HL-60/S4 (cell line): ENCODE measurements around the gene PWWP2B.
"Not testable (repeated sequence)": the region's sequence is repeated elsewhere in the genome, so short reads cannot be mapped to it uniquely, and the experiment has no call there.

Experiments used
- in situ Hi-C: fragments of 300-500 bp; cut with MboI; formaldehyde crosslinking; loops from 2 replicates; pipeline ENCODE4 v1.14.3; 2022; ENCODE audit warnings: low sequenced_read_pairs

PWWP2B gene

GRCh38 chr10:132397036-132397541 is at the start of gene PWWP2B:
PWWP2B (plus strand) TSS chr10:132397200; CDS start chr10:132397227, 27 bp downstream.
- in situ Hi-C loops = no loop called here

DNA sequence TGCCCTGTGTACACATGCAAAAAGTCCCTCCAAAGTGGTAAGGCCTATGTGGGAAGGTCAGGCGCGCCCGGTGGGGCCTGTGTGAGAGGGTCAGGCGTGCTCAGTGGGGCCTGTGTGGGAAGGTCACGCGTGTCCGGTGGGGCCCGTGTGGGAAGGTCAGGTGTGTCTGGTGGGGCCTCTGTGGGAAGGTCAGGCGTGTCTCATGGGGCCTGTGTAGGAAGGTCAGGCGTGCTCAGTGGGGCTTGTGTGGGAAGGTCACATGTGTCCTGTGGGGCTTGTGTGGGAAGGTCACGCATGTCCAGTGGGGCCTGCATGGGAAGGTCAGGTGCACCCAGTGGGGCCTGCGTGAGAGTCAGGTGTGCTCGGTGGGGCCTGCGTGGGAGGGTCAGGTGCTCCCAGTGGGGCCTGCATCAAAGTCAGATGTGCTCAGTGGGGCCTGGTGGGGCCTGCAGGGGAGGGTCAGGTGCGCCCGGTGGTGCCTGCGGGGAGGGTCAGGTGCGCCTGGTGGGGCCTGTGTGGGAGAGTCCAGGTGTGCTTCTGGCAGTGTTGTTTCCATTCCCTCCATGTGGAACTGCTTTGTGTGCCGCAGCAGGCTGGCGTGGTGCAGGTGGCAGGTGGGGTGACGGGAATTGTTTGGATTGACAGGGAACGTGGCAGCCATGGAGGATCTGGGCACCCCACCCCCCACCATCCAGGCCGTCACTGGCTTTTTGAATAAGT is 49.6 kb upstream of the PWWP2B start:
- in situ Hi-C loops = loop anchor here (5.0 kb wide), 1 partner anchor 125 kb away; no protein-coding TSS in a partner anchor

GRCh38 chr10:132347931-132348267 is 49.1 kb upstream of the PWWP2B start:
- in situ Hi-C loops = loop anchor here (5.0 kb wide), 1 partner anchor 126 kb away; no protein-coding TSS in a partner anchor

- in situ Hi-C loops = loop anchor here (5.0 kb wide), 1 partner anchor 127 kb away; no protein-coding TSS in a partner anchor
Observed at GRCh38 chr10:132349766-132350165, 47.2 kb upstream of the PWWP2B start.

- in situ Hi-C loops = no loop called here
Observed at GRCh38 chr10:132350391-132350790, 46.6 kb upstream of the PWWP2B start.

DNA sequence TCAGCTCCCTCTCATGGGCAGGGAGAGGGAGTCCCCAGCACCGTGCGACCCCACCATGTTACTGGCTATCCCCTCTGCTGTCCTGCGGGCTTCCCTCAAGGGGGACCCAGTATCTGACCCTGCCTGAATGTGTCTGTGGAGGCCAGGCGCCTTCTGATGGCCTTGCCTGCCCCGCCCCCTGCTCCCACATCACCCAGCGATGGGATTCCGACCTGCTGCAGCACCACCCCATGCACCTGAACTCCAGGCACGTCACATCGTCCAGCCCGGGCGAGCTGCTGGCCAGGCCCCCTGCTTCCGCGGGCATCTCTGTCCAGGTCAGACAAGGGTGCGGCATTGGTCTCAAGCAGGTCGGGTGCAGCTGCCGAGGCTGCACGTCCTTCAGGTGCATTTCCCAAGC is 46.1 kb upstream of the PWWP2B start:
- in situ Hi-C loops = no loop called here

- in situ Hi-C loops = no loop called here
Observed at GRCh38 chr10:132351611-132352010, 45.4 kb upstream of the PWWP2B start.

DNA sequence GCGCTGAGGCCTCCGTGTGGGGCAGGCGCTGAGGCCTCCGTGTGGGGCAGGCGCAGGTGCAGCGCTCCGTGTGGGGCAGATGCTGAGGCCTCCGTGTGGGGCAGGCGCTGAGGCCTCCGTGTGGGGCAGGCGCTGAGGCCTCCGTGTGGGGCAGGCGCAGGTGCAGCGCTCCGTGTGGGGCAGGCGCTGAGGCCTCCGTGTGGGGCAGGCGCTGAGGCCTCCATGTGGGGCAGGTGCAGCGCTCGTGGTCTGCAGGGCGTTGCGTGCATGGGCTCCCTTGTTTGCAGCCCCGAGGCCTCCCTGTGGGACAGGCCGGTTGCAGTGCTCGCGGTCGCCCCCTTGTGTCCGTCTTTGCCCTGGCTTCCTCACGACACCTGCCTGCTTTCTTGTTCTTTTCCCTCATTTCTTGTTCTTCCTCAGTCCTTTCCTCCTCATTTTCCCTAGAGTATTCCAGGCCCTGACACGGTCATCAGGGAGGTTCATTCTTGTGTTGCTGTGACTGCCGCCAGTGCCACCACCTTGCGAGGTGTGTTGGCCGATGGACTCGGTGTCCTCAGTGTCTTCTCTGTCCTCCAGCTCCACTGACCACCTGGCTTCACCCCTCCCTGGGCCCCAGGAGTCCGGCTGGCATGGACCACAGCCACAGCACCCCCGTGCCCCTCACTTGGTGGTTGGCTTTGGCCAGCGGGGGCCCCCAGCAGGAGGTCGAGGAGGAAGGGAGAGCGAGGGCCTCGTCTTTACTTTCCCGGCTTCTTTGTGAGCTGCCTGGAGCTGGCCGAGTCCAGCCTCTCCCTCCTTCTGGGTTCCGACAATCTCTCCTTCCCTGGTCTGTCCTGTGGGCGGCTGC is 44.3 kb upstream of the PWWP2B start:
- in situ Hi-C loops = not testable (repeated sequence)

DNA sequence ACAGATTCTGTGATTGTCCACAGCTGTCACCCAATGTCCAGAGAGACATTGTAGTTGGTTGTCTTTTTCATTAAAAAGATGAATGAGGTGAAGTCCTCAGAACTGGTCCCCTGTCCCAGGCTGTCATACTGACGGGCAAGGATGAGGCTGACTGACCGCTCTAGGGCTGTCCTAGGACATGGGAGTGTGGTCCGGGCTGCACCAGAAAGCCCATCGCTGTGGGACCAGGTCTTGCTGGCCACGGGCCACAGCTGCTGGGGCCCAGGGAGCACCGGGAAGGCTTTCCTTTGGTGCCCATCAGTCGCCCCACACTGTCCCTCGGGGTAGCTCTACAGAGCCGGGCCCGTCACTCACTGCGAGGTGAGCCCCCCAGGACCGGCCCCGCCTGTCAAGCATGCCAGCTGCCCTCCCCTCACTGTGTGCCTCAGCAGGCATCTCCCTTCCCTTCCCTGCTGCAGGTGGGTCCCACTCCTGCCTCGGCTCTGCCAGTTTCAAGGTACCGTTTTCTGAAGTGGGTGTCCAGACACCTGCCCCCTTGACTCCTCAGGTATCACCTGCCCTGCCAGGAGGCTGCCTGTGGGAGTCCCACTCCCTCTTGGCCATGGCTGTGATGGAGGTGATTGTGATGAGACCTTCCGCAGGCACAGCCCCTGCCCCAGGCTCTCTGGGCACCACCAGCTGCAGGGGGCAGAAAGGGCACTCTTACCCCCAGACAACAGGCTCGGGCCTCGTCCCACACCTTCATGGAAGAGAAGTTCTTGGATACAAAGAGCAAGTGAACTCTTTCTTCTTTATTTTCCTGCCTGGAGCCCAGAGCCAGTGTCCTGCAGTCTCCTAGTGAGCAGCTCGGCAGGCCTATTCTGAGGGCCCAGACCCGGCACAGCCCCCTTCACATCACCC is 43.3 kb upstream of the PWWP2B start:
- in situ Hi-C loops = no loop called here

DNA sequence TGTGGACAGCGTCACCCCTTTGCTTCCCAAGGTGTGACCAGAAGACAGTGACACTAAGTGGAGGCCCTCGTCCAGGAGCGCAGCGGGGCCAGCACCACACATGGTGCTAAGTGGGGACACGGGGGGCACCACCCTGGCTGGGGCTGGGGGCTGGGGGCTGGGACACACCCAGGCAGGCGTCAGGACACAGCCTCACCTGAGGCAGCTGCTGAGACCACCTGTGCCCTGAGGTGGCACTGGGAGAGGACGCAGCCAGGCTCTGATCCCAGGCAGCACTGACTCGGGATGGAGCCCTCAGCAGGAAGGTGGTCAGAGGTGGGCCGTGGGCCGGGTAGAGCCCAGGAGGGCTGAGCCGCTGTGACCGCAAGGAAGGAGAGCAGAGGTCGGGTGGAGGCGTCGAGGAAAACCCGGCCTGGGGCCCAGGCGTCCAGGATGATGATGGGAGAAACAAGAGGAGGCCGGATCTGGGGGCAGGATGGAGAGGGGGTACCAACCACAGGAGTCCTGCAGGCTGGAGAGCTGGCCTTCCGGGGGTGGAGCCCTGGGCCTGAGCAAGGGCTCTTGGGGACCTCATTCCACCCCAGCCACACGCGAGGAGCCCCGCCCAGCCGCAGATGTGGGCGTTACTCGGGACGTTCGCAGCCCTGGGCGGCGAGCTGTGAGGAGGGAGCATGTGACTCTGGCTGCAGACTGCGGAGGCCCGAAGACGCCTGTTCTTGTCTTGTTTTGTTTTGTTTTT is 42.5 kb upstream of the PWWP2B start:
- in situ Hi-C loops = no loop called here

DNA sequence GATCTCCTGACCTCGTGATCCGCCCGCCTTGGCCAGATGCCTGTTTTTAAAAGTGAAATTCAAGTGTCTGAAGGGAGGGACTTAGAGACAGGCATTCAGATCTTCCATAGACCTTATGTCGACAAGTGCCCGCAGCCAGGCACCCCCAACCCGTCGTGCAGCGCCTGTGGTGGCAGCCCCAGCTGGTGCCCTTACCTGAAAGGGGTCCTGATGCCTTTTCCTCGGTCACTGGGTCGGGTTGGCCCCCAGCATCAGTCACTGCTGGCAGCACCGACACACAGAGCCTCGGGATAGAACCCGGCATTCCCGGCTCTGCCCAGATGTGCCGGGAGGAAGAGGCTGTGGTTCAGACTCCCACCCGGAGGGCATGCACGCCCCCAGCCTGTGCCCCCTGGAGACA is 41.7 kb upstream of the PWWP2B start:
- in situ Hi-C loops = no loop called here

DNA sequence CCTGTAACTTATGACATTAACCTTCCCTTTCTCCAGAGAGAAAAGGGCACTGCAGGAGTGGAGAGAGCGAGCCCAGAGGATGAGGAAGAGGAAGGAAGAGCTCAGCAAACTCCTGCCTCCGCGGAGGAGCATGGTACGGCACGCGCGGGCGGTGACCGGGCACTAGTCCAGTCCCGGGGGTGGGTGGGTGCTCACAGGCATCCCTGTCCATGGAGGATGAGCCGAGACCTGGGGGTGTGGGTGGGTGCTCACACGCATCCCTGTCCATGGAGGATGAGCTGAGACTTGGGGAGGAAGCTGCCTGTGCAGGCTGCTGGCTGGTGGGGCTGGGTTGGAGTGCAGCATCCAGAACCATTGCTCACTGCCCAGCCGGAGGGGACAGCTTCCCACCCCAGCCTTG is 41.2 kb upstream of the PWWP2B start:
- in situ Hi-C loops = no loop called here

- in situ Hi-C loops = no loop called here
Observed at GRCh38 chr10:132356621-132357195, 40.3 kb upstream of the PWWP2B start.

GRCh38 chr10:132357286-132358058 is 39.5 kb upstream of the PWWP2B start:
- in situ Hi-C loops = no loop called here

DNA sequence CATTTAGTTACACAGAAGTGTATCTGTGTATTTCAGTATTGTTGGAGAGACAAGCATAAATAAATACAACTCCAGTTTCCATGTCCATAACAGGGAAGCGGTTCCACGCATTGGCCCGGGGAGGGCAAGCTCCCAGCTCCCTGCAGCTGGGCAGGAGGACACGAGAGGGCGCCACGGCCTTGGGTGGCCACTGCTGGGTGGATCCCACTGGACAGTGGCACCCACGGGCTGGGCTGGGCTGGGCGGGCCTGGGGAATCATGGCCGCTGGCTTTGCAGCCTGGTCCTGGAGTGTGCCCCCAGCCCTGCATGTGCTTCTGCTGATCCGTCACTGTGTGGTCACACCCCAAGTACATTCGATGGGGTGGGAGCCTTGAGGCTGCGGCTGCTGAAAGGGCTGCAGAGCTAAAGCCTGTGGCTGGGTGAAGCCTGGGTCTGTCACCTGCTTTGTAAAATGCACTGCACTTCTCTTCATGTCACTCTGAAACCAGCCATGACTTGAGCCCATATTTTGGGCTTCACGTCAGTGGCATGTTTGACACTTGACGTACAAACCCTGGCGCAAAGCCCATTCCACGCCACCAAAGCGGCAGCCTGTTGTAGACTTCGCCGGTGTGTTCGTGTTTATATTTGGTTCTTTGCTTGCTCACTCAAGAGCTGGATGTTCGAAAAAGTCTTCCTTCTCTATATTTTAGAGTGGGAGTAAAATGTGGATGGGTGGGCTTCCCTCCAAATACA is 37.5 kb upstream of the PWWP2B start:
- in situ Hi-C loops = no loop called here

DNA sequence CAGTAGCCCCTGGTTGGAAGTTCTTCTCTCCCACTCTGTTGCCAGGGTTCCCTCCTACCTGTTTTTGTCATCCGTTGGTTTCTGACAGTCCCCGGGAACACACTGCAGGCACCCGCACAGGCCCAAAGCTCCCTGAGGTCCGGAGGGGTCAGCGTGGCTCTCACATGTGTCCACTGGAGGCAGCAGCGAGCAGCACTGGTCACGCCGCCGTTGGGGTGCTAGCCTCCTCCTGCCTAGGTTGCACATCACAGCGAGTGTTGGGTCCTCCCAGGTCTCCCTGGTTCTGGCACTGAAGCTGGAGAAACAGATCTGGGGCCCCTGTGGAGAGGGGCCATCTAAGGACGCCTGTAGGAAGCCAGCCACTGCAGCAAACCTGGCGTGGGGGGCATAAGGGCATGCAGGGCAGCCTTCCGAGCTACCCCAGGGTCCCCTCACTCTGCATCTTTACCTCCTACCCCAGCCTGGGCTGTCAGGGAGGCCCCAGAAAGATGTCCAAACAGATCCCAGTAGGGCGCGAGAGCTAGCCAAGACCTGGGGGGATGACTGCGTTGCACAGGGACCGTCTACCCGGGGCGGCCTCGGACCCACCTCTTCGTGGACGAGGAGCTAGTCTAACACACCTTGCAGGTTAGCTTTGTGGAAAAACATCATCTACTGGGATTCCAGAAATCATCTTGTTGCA is 36.1 kb upstream of the PWWP2B start:
- in situ Hi-C loops = no loop called here

DNA sequence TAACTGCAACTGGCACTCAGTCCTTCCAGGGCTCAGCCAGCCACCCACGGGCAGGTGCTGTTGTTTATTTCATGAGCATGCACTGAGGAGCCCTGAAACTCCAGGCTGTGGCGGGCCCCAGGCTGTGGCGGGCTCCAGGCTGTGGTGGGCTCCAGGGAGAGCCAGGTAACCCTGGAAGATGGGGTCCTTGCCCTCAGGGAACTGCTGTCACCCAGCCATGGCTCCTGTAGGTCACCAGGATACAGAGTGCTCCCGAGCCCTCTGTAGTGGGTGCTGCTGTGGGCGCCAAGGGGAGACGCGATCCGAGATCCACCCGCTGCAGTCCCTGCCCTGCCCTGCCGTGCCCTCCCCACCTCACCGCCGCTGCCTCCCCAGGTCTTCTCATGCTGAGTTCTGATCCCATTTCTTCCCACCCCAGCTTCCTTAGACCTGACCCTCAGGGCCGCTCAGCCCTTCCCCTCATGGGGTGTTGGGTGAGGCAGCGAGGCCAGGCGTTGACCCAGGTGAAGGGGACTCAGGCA is 35.4 kb upstream of the PWWP2B start:
- in situ Hi-C loops = no loop called here
